A549 (cell line): Measurements from ENCODE around the gene CEP89. TPM values are rescaled to one million over a fixed set of nuclear protein-coding genes. Genes with fewer than 3 reads are reported as not detected.

ENCODE experiments used
- ATAC-seq, 2 experiments: fragments of 200-7000 bp in 1 of 2; fragments of >200 bp in 1 of 2; cut with Nextera tagmentation in 1 of 2; cut with Tn5 transposase in 1 of 2; 3 replicates each; pipeline versions ENCODE4 v1.8.0 to v1.9.1; 2018 to 2020; ENCODE audit warnings: mild to moderate bottlenecking in 1 of 2, moderate library complexity in 1 of 2
- CTCF ChIA-PET: fragments of 300-600 bp; sonication (Branson Sonifier 250); formaldehyde crosslinking; extraction: SDS; loops from one replicate; lab custom pipeline; 2021; ENCODE audit warnings: antibody characterized with exemption, inconsistent platforms; lab: Yijun Ruan, JAX
- POLR2A ChIA-PET: fragments of 350-600 bp; formaldehyde crosslinking; extraction: SDS; loops from one replicate; lab custom pipeline; 2021; ENCODE audit warnings: antibody characterized with exemption, inconsistent platforms; lab: Yijun Ruan, JAX
- DNase-seq, 2 experiments: peaks; one replicate each; pipeline versions ENCODE4 v3.0.0 to v3.0.0-alpha.2; 2011 to 2016; ENCODE audit warnings: low read depth in 1 of 2, low spot score in 1 of 2
- FAIRE-seq: peaks from 2 replicates; lab custom pipeline; 2011; peaks lifted over from hg19 to GRCh38; lab: Jason Lieb, UNC
- H3K27ac ChIP-seq, 2 experiments: fragments of >200 bp; sonication (Bioruptor Twin); formaldehyde crosslinking; 3 replicates each; pipeline ENCODE4 v1.5.1; 2016 to 2017
- H3K4me1 ChIP-seq: fragments of >200 bp; sonication (Bioruptor Twin); formaldehyde crosslinking; 3 replicates; pipeline ENCODE4 v1.6.1; 2016
- H3K4me2 ChIP-seq: fragments of >200 bp; sonication (Bioruptor Twin); formaldehyde crosslinking; 3 replicates; pipeline ENCODE4 v1.6.1; 2016
- H3K4me3 ChIP-seq: fragments of >200 bp; sonication (Bioruptor Twin); formaldehyde crosslinking; 3 replicates; pipeline ENCODE4 v1.5.1; 2016
- H3K9me3 ChIP-seq: fragments of >200 bp; sonication (Bioruptor Twin); formaldehyde crosslinking; 3 replicates; pipeline ENCODE4 v1.6.1; 2016
- CBX2 ChIP-seq: fragments of 200-600 bp; sonication (generic); IDR thresholded peaks from 2 replicates; pipeline ENCODE4 v1.6.1; 2016; ENCODE audit warnings: low read depth, mild to moderate bottlenecking, borderline replicate concordance
- EP300 ChIP-seq, 2 experiments: fragments of >200 bp; sonication (Bioruptor Twin); formaldehyde crosslinking; IDR thresholded peaks; 2 replicates in 1 of 2; 3 replicates in 1 of 2; pipeline ENCODE4 v1.6.1; 2016 to 2017
- GATA3 ChIP-seq: IDR thresholded peaks from 2 replicates; pipeline ENCODE4 v1.6.1; 2012; ENCODE audit warnings: borderline replicate concordance
- HDAC2 ChIP-seq: fragments of 200-600 bp; sonication (generic); IDR thresholded peaks from 2 replicates; pipeline ENCODE4 v1.6.1; 2016
- MAX ChIP-seq: IDR thresholded peaks from 2 replicates; pipeline ENCODE4 v1.6.1; 2012
- MAZ ChIP-seq: fragments of 150-350 bp; IDR thresholded peaks from 2 replicates; pipeline ENCODE4 v1.6.1; 2014; ENCODE audit warnings: antibody characterized with exemption, low read depth, low read length, borderline replicate concordance
- RAD21 ChIP-seq, 2 experiments: fragments of >200 bp in 1 of 2; sonication (Bioruptor Twin) in 1 of 2; formaldehyde crosslinking in 1 of 2; IDR thresholded peaks in 1 of 2; conservative IDR thresholded peaks in 1 of 2; 2 replicates in 1 of 2; 3 replicates in 1 of 2; pipeline ENCODE4 v1.6.1; 2012 to 2018; ENCODE audit warnings: inconsistent platforms in 1 of 2
- RCOR1 ChIP-seq: fragments of 150-350 bp; IDR thresholded peaks from 2 replicates; pipeline ENCODE4 v1.6.1; 2014; ENCODE audit warnings: antibody characterized with exemption, low read length, low read depth
- REST ChIP-seq: fragments of 200-600 bp; sonication (generic); IDR thresholded peaks from 2 replicates; pipeline ENCODE4 v1.6.1; 2016; ENCODE audit warnings: antibody characterized with exemption, mild to moderate bottlenecking, moderate library complexity
- SREBF2 ChIP-seq: fragments of 450-650 bp; IDR thresholded peaks from 2 replicates; pipeline ENCODE4 v1.6.1; 2014; ENCODE audit warnings: mild to moderate bottlenecking, moderate library complexity
- USF2 ChIP-seq: fragments of 450-650 bp; IDR thresholded peaks from 2 replicates; pipeline ENCODE4 v1.6.1; 2014; ENCODE audit warnings: antibody characterized with exemption
- ZFP36 ChIP-seq: fragments of 450-650 bp; IDR thresholded peaks from 2 replicates; pipeline ENCODE4 v1.6.1; 2014; ENCODE audit warnings: borderline replicate concordance; ENCODE audit not compliant: partially characterized antibody
- ZSCAN20 ChIP-seq: fragments of 250-450 bp; sonication (Bioruptor Pico); IDR thresholded peaks from 2 replicates; pipeline ENCODE4 v1.8.0; 2022; ENCODE audit warnings: mild to moderate bottlenecking, moderate library complexity
- WGBS: methylation state at CpG from one replicate; pipeline ENCODE4 v1.1.6; 2017; ENCODE audit errors: missing lambda C conversion rate; 5-methylcytosine and 5-hydroxymethylcytosine counted together
- polyA plus RNA-seq, 4 experiments: library from polyadenylated mRNA; depleted of rRNA in 3 of 4; stranded (reverse); fragments of >200 nt; fragmentation: RNase III in 1 of 4; extraction: RNeasy Plus Mini Kit Qiagen cat#74134 plus additional on column Dnase treatment in 1 of 4; gene quantifications; 2 replicates in 3 of 4; 3 replicates in 1 of 4; pipeline ENCODE4 v1.2.3, GENCODE V29; 2011 to 2017
- TF ChIP-seq, protein P1 (sequence below): IDR thresholded peaks from 2 replicates; pipeline ENCODE4 v1.6.1; 2012; ENCODE audit warnings: low read depth, borderline replicate concordance
- TF ChIP-seq, protein P2 (sequence below): fragments of >200 bp; sonication (Bioruptor Twin); formaldehyde crosslinking; IDR thresholded peaks from 3 replicates; pipeline ENCODE4 v1.6.1; 2016
- TF ChIP-seq, protein P3 (sequence below): fragments of 250-450 bp; sonication (Bioruptor Pico); IDR thresholded peaks from 2 replicates; pipeline ENCODE4 v1.5.0; 2021; ENCODE audit warnings: mild to moderate bottlenecking, moderate library complexity, borderline replicate concordance
- TF ChIP-seq, protein P4 (sequence below): fragments of 150-350 bp; IDR thresholded peaks from 2 replicates; pipeline ENCODE4 v1.6.1; 2014; ENCODE audit warnings: low read depth, mild to moderate bottlenecking, low read length

The CEP89 gene
- polyA plus RNA-seq, 2 of the 4 experiments (the other 2 are of a cell fraction), result 31.5 to 41.3 TPM

DNA sequence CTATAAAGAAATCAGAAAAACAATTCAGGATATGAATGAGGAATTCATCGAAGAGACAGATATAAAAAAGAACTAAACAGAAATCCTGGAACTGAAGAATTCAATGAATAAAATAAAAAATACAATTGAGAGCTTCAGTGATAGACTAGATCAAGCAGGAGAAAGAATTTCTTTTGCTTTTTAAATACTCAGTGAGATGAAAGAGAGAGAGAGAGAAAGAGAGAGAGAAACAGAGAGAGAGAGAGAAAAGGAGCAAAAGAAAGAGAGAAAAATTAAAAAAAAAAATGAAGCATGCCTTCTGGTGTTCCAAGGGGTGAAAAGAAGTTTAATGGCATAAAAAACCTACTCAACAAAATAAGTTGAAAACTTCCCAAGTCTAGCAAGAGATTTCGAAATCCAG, 80.1 kb downstream of the CEP89 start:
- H3K27ac ChIP-seq, result no peak overlapping the region
- ATAC-seq (no peak), FAIRE-seq (no peak), DNase-seq (no peak)
- peaks cover 25% of the 10 kb centered on the region for H3K9me3 ChIP-seq
- TF ChIP-seq ZFP36 (no peak), RCOR1 (no peak), USF2 (no peak), GATA3 (no peak), SREBF2 (no peak)
- TF ChIP-seq, protein P1, sequence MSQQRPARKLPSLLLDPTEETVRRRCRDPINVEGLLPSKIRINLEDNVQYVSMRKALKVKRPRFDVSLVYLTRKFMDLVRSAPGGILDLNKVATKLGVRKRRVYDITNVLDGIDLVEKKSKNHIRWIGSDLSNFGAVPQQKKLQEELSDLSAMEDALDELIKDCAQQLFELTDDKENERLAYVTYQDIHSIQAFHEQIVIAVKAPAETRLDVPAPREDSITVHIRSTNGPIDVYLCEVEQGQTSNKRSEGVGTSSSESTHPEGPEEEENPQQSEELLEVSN, result no peak
- TF ChIP-seq, protein P2, sequence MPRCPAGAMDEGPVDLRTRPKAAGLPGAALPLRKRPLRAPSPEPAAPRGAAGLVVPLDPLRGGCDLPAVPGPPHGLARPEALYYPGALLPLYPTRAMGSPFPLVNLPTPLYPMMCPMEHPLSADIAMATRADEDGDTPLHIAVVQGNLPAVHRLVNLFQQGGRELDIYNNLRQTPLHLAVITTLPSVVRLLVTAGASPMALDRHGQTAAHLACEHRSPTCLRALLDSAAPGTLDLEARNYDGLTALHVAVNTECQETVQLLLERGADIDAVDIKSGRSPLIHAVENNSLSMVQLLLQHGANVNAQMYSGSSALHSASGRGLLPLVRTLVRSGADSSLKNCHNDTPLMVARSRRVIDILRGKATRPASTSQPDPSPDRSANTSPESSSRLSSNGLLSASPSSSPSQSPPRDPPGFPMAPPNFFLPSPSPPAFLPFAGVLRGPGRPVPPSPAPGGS, result no peak
- 74% methylated on average over 2 of the region's 2 CpGs for WGBS
- ChIA-PET CTCF (interaction anchor here (0.7 kb wide), 1 partner anchor 170 kb away, joined by 3 read pairs; no protein-coding TSS in a partner anchor), POLR2A (no interaction called here)
- no peak overlapping the region for H3K4me3 ChIP-seq
- H3K4me1 ChIP-seq, result no peaks in the 10 kb centered on the region
- no peak overlapping the region for H3K4me2 ChIP-seq

- H3K4me2 ChIP-seq, result no peak overlapping the region
- H3K9me3 ChIP-seq, result peaks cover 25% of the 10 kb centered on the region
- no peak for FAIRE-seq
- POLR2A ChIA-PET, result no interaction called here
- TF ChIP-seq, protein P3, sequence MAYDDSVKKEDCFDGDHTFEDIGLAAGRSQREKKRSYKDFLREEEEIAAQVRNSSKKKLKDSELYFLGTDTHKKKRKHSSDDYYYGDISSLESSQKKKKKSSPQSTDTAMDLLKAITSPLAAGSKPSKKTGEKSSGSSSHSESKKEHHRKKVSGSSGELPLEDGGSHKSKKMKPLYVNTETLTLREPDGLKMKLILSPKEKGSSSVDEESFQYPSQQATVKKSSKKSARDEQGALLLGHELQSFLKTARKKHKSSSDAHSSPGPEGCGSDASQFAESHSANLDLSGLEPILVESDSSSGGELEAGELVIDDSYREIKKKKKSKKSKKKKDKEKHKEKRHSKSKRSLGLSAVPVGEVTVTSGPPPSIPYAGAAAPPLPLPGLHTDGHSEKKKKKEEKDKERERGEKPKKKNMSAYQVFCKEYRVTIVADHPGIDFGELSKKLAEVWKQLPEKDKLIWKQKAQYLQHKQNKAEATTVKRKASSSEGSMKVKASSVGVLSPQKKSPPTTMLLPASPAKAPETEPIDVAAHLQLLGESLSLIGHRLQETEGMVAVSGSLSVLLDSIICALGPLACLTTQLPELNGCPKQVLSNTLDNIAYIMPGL (CRISPR knock-in tag), result no peak
- TF ChIP-seq REST (no peak), EP300 (IDR thresholded peaks at IDR 0.05) (no peak), ZSCAN20 (CRISPR knock-in tag) (no peak), CBX2 (no peak), MAX (no peak), HDAC2 (no peak), MAZ (no peak), RAD21 (conservative IDR thresholded peaks at IDR 0.05 in 1 of 2, IDR thresholded peaks at IDR 0.05 in 1 of 2) (no peak)
- TF ChIP-seq, protein P4, sequence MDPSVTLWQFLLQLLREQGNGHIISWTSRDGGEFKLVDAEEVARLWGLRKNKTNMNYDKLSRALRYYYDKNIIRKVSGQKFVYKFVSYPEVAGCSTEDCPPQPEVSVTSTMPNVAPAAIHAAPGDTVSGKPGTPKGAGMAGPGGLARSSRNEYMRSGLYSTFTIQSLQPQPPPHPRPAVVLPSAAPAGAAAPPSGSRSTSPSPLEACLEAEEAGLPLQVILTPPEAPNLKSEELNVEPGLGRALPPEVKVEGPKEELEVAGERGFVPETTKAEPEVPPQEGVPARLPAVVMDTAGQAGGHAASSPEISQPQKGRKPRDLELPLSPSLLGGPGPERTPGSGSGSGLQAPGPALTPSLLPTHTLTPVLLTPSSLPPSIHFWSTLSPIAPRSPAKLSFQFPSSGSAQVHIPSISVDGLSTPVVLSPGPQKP, result no peak
- TF ChIP-seq, protein P1, result no peak
- CTCF ChIA-PET, result no interaction called here
- no peaks in the 10 kb centered on the region for H3K4me1 ChIP-seq
- 91% methylated on average over 10 of the region's 10 CpGs for WGBS
- ATAC-seq, result no peak
- no peak for DNase-seq
- H3K4me3 ChIP-seq, result no peak overlapping the region
- no peak overlapping the region for H3K27ac ChIP-seq
These were observed 80.9 kb downstream of the CEP89 start for GRCh38 chr19:32890841-32891240.
